ENCODE data around the gene NCOR1.

- no peak for TF ChIP-seq POLR2AphosphoS5 (IDR thresholded peaks at IDR 0.05; ENCODE audit: low read length)
- no peak for TF ChIP-seq BMI1 (IDR thresholded peaks at IDR 0.05; ENCODE audit: borderline replicate concordance)
- TF ChIP-seq STAT3 (IDR thresholded peaks at IDR 0.05; ENCODE audit: low read depth, low read length), result no peak
- TF ChIP-seq MLLT1 (IDR thresholded peaks at IDR 0.05), result no peak
- TF ChIP-seq POU2F2 (IDR thresholded peaks at IDR 0.05; ENCODE audit: borderline replicate concordance, low read depth, low read length), result no peak
- TF ChIP-seq SIN3A (IDR thresholded peaks at IDR 0.05; ENCODE audit: low read depth, low read length), result no peak
- no peak for TF ChIP-seq ZNF274 (IDR thresholded peaks at IDR 0.05; ENCODE audit: insufficient read depth, insufficient read length)
- TF ChIP-seq IRF4 (IDR thresholded peaks at IDR 0.05; ENCODE audit: low read depth, low read length), result no peak
- TF ChIP-seq NFIC (IDR thresholded peaks at IDR 0.05; ENCODE audit: low read depth, low read length), result no peak
- TF ChIP-seq CTCF (IDR thresholded peaks at IDR 0.05 in 2 of 3, conservative IDR thresholded peaks at IDR 0.05 in 1 of 3; ENCODE audit: control insufficient read depth in 2 of 3, extremely low read depth in 1 of 3, insufficient read depth in 1 of 3, low read depth in 3 of 3, low read length in 3 of 3), result no peak
- TF ChIP-seq SMARCA5 (IDR thresholded peaks at IDR 0.05), result no peak
- no peak for TF ChIP-seq TARDBP (IDR thresholded peaks at IDR 0.05; ENCODE audit: borderline replicate concordance)
Measured at GRCh38 chr17:15981646-15982580, 233.4 kb downstream of the NCOR1 start.

Data from GM12878 (cell line).